Panc1 (cell line): ENCODE results near the gene CT45A7.
"Not testable (repeated sequence)": the region's sequence is repeated elsewhere in the genome, so short reads cannot be mapped to it uniquely, and the experiment has no call there.

ENCODE experiments used
- CTCF ChIP-seq: fragments of 450-650 bp; IDR thresholded peaks from 2 replicates; pipeline ENCODE4 v1.5.1; 2017; ENCODE audit warnings: mild to moderate bottlenecking
- POLR2AphosphoS5 ChIP-seq: IDR thresholded peaks from 2 replicates; pipeline ENCODE4 v1.6.1; 2012; ENCODE audit warnings: mild to moderate bottlenecking, low read depth, low read length, moderate library complexity

DNA sequence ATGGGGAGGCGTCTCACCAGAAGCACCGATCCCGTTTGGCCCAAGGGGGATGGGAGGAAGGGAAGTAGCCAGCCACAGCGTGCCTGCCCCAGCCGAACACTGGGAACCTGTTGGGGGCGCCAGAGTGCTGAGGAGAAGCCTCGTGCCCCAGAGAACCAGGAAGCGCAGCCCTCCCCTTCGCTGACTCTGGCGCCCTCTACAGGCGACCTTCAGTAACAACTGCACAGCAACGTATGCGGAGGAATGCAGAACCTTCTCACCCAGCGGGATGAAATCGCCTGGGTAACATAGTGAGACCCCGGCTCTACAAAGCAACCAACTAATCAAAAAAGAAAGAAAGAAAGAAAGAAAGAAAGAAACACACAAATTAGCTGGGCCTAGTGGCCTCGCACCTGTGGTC, 34.6 kb upstream of the CT45A7 start, which contains the start of gene CT45A9:
- TF ChIP-seq POLR2AphosphoS5, CTCF: not testable (repeated sequence)
